HL-60 (cell line): Measurements from ENCODE around the gene EYS.

Experiments used
- POLR2AphosphoS5 ChIP-seq: IDR thresholded peaks from 2 replicates; pipeline ENCODE4 v1.6.1; 2012; ENCODE audit warnings: low read depth
- TF ChIP-seq, protein P1 (sequence below): IDR thresholded peaks from one replicate; pipeline ENCODE4 v1.5.1; 2011; ENCODE audit warnings: low read length, control low read depth, inconsistent platforms; ENCODE audit not compliant: insufficient read depth
- TF ChIP-seq, protein P2 (sequence below): IDR thresholded peaks from 2 replicates; pipeline ENCODE4 v1.6.1; 2012; ENCODE audit warnings: low read depth; ENCODE audit not compliant: insufficient replicate concordance

GRCh38 chr6:65259982-65260381 is 447.0 kb downstream of the EYS start:
- TF ChIP-seq, protein P1, sequence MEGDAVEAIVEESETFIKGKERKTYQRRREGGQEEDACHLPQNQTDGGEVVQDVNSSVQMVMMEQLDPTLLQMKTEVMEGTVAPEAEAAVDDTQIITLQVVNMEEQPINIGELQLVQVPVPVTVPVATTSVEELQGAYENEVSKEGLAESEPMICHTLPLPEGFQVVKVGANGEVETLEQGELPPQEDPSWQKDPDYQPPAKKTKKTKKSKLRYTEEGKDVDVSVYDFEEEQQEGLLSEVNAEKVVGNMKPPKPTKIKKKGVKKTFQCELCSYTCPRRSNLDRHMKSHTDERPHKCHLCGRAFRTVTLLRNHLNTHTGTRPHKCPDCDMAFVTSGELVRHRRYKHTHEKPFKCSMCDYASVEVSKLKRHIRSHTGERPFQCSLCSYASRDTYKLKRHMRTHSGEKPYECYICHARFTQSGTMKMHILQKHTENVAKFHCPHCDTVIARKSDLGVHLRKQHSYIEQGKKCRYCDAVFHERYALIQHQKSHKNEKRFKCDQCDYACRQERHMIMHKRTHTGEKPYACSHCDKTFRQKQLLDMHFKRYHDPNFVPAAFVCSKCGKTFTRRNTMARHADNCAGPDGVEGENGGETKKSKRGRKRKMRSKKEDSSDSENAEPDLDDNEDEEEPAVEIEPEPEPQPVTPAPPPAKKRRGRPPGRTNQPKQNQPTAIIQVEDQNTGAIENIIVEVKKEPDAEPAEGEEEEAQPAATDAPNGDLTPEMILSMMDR = no peak
- TF ChIP-seq, protein P2, sequence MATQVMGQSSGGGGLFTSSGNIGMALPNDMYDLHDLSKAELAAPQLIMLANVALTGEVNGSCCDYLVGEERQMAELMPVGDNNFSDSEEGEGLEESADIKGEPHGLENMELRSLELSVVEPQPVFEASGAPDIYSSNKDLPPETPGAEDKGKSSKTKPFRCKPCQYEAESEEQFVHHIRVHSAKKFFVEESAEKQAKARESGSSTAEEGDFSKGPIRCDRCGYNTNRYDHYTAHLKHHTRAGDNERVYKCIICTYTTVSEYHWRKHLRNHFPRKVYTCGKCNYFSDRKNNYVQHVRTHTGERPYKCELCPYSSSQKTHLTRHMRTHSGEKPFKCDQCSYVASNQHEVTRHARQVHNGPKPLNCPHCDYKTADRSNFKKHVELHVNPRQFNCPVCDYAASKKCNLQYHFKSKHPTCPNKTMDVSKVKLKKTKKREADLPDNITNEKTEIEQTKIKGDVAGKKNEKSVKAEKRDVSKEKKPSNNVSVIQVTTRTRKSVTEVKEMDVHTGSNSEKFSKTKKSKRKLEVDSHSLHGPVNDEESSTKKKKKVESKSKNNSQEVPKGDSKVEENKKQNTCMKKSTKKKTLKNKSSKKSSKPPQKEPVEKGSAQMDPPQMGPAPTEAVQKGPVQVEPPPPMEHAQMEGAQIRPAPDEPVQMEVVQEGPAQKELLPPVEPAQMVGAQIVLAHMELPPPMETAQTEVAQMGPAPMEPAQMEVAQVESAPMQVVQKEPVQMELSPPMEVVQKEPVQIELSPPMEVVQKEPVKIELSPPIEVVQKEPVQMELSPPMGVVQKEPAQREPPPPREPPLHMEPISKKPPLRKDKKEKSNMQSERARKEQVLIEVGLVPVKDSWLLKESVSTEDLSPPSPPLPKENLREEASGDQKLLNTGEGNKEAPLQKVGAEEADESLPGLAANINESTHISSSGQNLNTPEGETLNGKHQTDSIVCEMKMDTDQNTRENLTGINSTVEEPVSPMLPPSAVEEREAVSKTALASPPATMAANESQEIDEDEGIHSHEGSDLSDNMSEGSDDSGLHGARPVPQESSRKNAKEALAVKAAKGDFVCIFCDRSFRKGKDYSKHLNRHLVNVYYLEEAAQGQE = no peak
- no peak for TF ChIP-seq POLR2AphosphoS5
